Pulmonary artery endothelial cell (primary cell): ENCODE data around the gene ZNF599. TPM values are rescaled to one million over a fixed set of nuclear protein-coding genes. Genes with fewer than 3 reads are reported as not detected.
"Not testable (repeated sequence)": the region's sequence is repeated elsewhere in the genome, so short reads cannot be mapped to it uniquely, and the experiment has no call there.

Experiments
- DNase-seq: peaks from one replicate; pipeline ENCODE4 v3.0.0-alpha.2; 2011; ENCODE audit warnings: low read depth, low spot score
- total RNA-seq: library from RNA; depleted of rRNA; stranded (reverse); fragments of >200 nt; gene quantifications from 2 replicates; pipeline ENCODE4 v1.2.3, GENCODE V29; 2014

The ZNF599 gene
- 4.5 and 4.7 TPM in 2 replicates for total RNA-seq

GRCh38 chr19:34772697-34773554 lies at the start of gene ZNF599:
ZNF599 (minus strand) TSS chr19:34773215; CDS start chr19:34772841, 374 bp downstream.
- DNase-seq: peak; percentile 63

GRCh38 chr19:34818270-34818669 lies 45.3 kb upstream of the ZNF599 start:
- DNase-seq: no peak

GRCh38 chr19:34816708-34817107 lies 43.7 kb upstream of the ZNF599 start:
- DNase-seq: no peak

- no peak for DNase-seq
These were observed 35.6 kb upstream of the ZNF599 start for GRCh38 chr19:34808566-34808965.

- no peak for DNase-seq
These were observed 34.2 kb upstream of the ZNF599 start for GRCh38 chr19:34806976-34807860.

- DNase-seq: no peak
These were observed 31.1 kb upstream of the ZNF599 start for GRCh38 chr19:34804115-34804514.

- not testable (repeated sequence) for DNase-seq
These were observed 23.9 kb upstream of the ZNF599 start for GRCh38 chr19:34796953-34797352.

GRCh38 chr19:34794066-34794960 lies 21.3 kb upstream of the ZNF599 start:
- no peak for DNase-seq

- no peak for DNase-seq
These were observed 20.6 kb upstream of the ZNF599 start for GRCh38 chr19:34793565-34793964.

GRCh38 chr19:34788074-34788473 lies 15.1 kb upstream of the ZNF599 start:
- DNase-seq: no peak

- DNase-seq: no peak
These were observed 14.2 kb upstream of the ZNF599 start for GRCh38 chr19:34787059-34787824.

- DNase-seq: no peak
These were observed 13.2 kb upstream of the ZNF599 start for GRCh38 chr19:34786236-34786635.

GRCh38 chr19:34779652-34780051 lies 6.6 kb upstream of the ZNF599 start:
- no peak for DNase-seq

- DNase-seq: no peak
These were observed 5.3 kb upstream of the ZNF599 start for GRCh38 chr19:34778342-34778741.

- no peak for DNase-seq
These were observed 1.8 kb upstream of the ZNF599 start for GRCh38 chr19:34774857-34775256.

- no peak for DNase-seq
These were observed 495 bp upstream of the ZNF599 start for GRCh38 chr19:34773555-34773864.

- no peak for DNase-seq
These were observed 5.1 kb downstream of the ZNF599 start for GRCh38 chr19:34767951-34768350.

- no peak for DNase-seq
These were observed 6.6 kb downstream of the ZNF599 start for GRCh38 chr19:34766386-34766785.

- DNase-seq: no peak
These were observed 13.6 kb downstream of the ZNF599 start for GRCh38 chr19:34759218-34759917.

- DNase-seq: no peak
These were observed 15.6 kb downstream of the ZNF599 start for GRCh38 chr19:34757441-34757840.
